NK-92 (cell line): ENCODE results near the gene BEST1.
"Not testable (repeated sequence)": the region's sequence is repeated elsewhere in the genome, so short reads cannot be mapped to it uniquely, and the experiment has no call there.

ENCODE experiments used
- DNase-seq: peaks from one replicate; lab custom pipeline; 2025; ENCODE audit not compliant: unreplicated experiment; lab: John Stamatoyannopoulos, UW

BEST1 gene

DNA sequence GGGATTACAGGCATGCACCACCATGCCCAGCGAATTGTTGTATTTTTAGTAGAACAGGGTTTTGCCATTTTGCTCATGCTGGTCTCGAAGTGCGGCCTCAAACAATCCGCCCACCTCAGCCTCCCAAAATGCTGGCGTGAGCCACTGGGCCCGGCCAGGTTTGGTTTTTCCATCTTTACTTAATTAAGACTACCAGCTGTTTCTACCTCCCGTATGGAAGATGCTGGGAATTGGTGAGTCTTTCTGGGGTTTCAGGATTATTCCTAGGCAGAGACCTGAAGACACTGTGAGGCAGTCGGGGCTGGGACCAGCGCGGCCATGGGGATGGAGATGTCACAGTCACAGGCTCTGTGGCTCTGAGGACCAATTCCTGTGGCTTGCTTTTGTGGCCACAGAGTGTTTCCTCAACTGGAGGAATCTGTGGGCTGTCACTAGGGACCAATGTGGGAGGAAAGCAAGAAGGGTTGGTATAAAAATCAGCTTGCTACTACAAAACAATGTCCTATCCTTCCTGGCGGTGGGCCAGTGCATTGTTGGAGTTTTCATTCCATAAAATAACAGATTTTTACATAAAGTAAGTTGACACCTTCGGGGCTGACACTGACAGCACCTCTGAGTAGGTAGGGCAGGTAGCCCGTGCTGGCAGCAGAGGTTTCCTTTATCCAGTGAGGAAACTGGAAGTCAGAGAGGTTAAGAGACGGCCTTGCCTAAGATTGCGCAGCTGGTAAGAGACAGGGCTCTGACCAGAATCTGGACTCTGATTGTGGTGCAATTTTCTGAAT is 25.7 kb downstream of the BEST1 start:
- no peak for DNase-seq

DNA sequence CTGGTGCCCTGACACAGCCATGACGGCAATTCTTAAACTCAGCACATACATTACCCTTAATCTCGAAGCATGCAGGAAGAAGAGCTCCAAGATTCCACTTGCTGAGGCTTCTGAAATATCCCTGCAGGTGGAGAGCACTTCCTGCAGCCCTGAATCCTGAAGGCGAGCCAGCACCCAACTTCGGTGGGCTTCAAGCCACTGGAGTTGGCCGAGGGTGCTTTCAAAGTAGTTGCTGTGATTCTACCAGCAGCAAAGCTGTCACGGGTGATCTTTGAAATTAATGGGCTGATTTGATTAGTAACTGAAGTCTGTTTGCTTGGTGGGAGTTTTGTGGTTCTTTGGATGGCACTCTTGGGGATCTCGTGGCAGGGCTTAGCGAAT is 26.3 kb downstream of the BEST1 start:
- no peak for DNase-seq

DNA sequence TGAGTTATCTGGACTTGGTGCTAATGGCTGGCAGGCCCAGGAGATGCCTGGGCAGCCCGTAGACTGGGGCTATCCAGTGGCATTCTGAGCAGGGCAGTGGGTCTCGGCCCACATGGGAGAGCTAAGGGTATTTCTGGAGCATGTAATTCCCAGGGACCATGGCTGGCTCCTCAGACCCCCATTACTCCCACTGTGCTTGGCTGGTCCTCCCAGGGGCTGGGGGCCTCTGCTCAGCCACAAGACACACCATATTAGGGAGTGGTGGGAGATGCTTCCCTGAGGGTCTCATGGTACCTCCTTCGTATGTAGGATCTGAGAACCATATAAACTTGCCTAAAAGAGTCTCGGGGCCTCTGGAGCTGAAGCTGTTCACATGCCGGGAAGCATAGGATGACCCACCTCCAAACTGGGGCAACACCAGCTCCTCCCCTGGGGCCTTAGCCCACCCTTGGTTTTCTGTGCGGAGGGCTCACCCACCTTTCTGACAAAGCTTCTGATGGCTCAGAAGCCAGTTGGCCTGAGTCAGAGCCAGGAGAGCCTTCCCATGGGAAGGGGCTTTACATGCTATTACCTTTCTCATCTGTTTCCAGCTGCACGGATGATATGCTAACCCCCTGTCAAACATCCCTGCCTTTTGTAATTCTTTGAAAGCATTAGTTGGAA is 26.8 kb downstream of the BEST1 start:
- DNase-seq = no peak

DNA sequence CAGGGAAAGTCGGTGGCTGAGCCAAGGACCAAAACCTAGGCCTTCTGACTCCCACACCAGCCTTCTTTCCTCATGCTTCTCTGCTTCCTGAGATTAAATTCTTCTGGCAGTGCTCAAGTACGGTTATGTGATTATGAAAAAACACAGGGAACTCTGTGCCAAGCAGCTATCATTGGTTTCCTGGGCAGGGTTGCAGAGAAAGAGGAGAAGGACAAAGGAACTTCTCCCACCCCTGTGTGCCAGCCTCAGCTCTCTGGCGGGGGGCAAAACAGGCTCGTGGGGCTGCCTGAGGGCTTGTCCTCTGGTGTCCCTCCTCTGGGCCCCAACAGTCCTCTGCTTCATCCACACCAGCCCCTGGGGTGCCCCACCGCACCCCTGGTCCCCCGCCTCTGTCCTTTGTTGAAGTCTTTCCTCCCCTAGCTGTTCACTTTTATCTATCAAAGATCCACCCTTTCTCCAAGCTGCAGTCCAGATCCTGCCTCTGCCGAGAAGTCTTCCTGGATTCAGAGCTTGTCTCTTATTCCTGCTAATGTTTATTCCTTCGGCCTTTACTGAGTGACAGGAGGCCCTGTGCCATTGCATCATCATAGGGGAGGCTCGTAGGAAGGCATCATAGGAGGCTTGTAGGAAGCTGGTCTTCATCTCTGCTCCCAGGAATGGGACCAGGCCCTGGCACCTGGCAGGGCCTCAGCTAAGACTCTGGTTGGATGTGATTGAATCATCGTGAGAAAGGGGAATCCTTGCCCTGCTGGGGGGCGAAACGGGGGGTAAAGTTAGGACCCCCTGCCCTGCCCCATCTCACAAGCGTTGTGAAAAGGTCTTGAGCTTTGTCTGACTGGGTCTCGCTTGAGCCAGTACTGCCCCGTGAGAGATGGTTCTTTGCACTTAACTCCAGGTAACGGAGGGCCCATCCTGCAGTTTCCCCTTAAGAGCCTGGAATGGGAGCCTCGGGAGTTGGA is 28.8 kb downstream of the BEST1 start:
- no peak for DNase-seq

DNA sequence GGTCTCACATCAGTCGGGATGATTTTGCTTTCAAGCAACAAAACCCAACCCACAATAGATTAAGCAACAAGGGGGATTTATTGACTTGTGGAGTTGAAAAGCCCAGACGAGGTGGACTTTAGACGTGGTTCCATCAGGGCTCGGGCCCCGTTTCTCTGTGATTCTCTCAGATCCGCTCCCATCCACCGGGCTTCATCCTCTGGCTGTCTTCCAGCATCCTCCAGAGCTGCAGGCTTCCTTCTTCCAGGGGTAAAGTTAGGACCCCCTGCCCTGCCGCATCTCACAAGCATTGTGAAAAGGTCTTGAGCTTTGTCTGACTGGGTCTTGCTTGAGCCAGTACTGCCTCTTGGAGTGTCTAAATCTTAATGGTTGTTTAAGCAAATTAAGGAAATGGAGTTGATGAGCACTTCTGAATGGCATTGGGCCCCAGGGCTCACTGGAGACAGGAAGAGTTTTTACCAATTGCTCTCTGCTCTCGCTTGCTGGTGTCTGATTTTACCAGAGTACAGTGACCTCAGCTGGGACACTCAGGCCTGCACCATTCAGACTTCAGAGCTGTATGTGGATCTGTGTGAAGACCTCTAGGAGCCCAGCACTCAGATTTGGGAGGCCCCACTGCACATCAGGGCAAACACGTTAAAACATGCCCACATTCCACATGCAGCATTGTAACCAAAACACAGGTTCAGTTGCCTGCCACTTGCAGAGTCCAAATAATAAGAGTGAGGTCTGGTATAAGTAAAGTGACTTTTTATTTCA is 30.8 kb downstream of the BEST1 start:
- DNase-seq = no peak

DNA sequence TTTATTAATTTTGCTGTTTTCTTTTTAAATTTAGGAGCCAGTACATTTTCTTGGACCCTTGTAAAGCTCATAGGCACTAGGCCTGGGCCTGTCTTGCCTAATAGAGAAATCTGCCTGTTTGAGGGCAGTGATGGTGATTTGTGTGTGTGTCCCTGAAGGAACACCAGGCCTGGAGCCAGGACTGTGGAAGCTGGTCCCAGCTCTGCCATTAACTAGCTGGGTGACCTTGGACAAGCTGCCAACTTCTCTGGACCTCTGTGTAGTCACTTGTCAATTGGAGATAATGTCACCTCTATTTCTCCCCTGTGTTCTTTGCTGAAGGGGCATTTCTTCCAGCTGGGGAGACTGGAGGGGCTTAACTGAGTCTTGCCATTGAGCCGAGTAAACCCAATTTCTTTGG is 33.3 kb downstream of the BEST1 start:
- no peak for DNase-seq

DNA sequence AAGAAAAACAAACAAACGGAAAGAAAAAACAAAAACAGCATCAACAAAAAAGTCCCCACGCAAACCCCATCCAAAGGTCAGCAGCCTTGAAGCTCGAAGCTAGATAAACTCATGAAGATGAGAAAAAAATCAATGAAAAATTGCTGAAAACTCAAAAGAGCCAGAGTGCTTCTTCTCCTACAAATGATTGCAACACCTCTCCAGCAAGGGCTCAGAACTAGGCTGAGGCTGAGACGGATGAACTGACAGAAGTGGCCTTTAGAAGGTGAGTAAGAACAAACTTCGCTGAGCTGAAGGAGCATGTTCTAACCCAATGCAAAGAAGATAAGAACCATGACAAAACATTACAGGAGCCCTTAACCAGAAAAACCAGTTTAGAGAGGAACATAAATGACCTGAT is 35.7 kb downstream of the BEST1 start:
- no peak for DNase-seq

DNA sequence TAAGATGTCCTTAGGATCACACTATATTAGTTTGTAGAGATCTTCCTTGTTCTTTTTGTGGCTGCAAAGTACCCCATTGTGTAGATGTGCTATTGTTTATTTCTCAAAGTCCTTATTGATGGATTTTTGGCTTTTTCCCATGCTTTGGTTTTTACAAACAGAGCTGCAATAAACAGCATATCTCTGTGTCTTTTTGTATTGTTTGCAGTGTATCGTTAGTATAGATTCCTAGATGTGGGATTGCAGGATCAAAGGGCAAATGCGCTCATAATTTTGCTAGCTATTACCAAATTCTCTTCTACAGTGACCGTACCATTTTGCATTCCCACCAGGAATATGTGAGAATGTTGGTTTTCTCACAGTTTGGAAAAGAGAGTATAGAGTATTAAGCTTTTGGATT is 44.8 kb downstream of the BEST1 start:
- no peak for DNase-seq

DNA sequence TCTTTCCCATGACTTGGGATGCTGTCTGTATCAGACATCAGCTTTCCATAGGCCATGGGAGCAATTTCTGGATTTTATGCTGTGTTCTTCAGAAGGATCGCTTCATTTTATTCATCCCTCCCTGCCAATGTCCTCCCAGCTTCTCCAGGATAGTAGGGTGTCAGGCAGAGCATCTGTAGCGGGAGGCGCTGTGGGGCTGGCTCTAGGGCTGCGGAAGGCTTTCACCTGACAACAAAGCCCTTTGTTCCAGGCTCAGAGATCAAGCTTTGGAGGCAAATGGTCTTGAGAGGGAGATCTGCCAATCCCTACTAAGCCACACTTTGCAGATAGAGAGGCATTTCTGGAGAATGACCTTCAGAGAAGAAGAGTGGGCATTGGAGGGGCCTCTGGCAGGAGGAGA is 46.8 kb downstream of the BEST1 start:
- no peak for DNase-seq

DNA sequence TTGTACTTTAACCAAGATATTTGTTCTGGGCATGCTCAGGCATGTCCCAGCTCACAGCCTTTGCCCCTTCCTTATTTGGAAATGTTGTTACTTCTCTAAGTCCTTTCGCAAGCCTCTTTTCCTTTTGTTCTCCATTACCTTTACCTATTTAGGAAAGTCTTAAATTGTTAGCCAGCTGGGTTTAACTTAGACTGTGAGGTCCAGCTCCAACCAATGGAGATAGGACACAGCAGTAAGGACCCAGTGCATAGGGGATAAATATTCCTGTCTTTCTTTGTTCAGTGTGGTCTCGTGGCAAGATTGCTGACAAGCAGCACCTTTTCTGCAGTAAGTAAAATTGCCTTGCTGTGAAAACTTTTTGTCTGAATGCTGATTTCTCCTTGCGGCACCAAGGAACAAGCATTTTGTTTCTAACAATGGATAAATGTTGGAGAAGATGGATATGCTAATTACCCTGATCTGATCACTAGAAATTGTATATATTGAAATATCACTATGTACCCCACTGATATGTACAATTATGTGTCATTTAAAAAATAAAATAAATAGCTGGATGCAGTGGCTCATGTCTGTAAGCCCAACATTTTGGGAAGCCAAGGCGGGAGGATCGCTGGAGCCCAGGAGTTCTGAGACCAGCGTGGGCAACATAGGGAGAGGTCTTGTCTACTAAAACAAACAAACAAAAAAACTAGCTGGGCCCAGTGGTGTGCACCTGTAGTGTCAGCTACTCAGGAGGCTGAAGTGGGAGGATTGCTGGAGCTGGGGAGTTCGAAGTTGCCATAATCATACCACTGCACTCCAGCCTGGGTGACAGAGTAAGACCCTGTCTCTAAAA is 49.2 kb downstream of the BEST1 start:
- no peak for DNase-seq

DNA sequence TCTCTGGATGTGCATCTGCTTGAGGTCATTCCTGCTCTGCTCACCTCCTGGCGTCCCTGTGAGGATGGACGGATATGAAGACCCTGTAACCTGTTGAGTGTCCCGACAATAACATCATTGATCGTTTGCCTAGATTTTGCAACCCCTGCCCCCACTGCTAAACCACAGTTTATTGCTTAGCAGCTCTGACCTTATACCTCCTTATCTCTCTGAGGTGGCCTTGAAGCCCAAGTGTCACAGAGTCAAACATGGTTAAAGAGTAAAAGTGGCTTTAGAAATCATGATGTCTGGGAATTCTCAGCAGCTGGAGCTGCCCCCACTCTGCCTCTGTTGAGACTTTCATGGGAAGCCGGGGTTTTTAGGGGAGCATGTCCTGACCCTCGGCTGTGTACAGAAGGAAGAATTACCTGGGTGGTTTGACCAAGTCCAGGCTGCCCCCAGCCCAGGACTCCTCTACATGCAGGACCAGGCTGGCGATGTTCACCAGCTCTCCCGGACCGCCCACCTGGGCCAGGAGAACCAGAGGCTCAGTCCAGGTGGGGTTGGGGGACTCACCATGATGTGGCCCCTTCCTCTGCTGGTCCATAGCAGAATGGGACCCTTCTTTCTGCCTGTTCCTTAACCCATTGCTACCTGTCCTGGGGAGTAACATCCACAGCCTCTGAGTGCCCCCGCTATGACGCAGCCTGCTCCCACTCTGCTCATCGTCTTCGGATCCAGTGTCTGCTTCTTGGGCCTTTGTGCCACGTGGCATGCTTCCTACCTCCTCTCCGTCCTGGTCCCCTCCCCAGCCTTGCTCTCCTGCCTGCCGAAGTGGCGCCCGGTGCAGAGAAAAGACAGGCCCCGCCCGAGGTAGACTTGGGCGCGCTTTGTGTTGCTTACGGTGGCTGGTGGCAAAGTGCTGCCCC is 50.6 kb downstream of the BEST1 start:
- no peak for DNase-seq

DNA sequence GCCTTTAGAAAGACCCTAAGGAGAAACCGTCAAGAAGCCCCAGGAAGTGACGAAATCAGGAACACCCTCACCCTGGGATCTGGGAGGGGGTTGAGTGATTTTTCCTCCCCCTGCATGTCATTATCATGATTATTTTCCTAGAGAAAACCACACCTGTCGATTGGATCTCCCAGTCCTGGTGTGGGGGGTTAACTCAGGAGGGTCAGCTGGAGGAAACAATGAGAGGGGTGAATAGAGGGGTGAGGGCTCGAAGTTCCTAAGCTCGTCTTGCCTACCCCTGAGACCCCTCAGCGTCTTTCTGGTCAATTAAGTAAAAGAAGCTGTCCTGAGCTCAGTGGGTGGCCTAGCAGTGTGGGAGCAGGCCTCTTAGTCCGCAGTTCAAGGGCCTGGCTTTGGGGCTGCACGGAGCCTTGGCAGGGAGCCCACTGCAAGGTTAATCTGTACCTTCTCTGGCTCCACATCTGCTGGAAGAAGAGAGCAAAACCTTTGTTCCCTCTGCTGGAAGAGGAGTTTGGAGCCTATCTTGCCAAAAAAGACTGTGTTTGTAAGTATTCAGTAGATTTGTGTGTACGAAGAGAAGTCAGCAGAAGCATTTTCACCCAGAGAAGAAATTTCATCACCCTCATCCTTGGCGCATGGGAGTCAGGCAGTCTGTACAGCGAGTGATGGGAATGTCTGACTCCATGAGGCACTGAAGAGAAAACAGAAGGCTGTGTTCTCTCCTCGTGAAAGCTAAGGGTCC is 51.5 kb downstream of the BEST1 start:
- DNase-seq = no peak

DNA sequence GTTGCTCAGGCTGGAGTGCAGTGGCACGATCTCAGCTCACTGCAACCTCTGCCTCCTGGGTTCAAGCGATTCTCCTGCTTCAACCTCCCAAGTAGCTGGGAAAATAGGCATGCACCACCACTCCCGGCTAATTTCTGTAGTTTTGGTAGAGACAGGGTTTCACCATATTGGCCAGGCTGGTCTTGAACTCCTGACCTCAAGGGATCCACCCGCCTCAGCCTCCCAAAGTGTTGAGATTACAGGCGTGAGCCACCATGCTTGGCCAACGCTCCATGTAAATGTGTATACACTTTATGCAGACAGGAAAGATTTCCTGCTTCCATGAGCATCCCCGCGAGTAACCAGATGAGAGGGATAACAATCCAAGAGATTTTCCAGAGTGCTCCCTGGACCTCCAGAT is 52.1 kb downstream of the BEST1 start:
- not testable (repeated sequence) for DNase-seq

DNA sequence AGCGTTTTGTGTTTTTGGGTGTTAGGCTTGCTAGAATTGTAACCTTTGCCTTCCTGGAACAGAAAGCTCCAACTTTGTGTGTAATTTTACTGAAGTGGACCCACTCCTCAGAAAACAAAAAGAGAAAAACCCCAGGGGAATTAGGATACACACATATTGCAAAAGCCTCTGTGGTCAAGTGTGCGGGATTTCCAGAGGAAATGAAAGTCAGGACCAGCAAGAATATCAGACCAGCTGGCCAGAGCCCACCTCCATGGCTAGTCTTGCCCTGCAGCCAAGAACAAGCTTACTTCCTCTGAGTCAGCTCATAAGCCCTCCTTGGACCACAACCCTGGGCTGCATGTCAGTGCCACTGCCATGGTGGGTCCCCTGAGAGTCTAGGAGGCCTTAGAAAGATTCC is 54.3 kb downstream of the BEST1 start:
- DNase-seq = no peak

DNA sequence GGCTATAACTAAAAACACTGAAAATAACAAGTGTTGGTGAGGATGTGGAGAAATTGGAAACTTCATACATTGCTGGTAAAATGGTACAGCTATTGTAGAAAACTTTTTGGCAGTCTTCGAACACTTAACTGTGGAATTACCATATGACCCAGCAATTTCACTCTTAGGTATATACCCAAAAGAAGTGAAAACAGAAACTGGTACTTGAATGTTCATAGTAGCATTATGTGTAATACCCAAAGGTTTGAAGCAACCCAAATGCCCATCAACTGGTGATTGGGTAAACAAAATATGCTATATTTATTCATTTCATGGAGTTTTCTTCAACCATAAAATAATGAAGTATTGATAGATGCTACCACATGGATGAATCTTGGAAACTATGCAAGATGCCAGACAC is 58.0 kb downstream of the BEST1 start:
- DNase-seq = no peak

DNA sequence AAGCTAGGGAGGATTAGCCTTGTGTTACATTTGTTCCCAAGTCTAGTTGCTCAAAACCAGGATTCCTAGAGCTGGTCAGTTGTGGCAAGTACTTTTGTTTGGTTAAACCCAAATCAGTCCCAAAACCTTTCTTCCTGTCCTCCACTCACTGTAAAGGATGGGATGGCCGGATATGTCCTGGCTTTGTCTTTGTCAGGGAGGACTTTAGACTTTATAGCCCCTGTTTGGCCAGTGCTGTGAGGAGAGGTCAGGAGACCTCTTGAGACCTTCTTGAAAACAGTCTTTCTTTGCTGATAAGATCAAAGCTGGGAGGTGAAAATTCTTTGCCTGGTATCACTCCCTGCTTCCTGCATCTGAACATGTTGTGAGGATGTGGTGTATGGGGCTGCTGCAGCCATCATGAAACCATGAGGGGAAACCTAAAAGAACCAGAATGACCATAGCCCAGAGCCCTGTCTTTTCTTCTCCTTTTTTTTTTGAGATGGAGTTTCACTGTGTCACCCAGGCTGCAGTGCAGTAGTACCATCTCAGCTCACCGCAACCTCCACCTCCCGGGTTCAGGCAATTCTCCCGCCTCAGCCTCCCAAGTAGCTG is 60.9 kb downstream of the BEST1 start:
- no peak for DNase-seq

DNA sequence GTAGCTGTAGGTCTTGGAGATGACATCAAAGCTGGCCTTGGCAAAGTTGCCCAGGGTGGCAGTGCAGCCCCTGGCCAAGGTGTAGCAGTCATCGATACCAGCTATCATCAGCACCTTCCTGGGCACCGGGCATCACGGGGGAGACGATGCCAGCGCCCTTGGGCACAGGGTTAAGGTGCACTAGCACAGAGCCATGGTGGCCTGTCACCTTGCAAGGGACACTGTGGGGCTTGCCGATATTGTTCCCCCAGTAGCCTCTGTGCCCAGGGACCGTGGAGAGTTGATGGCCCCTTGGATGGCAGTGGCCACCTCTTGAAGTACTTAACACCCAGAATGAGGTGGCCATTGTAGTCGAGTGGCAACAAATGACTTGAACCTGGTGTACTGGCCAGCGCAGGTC is 61.7 kb downstream of the BEST1 start:
- no peak for DNase-seq

DNA sequence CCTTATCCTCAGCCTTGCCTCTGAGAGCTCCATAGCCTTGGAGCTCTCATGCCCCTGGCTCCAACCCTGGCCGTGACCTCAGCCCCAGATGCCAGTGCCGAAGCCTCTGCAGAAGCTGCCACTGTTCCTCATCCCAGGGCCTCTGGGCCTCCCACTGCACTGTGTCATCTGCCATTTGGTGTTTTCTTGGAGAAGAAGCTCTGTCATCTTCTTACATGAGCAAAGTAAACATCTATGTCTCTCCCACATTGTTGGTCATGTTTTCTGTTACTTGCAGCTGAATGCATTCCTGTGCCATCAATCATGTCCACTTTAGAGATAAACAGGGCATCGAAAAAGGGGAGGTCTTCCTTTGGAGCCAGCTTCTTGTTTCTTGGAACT is 62.3 kb downstream of the BEST1 start:
- no peak for DNase-seq
